Raji (cell line): ENCODE data around the gene PRR13.

Source experiments
- POLR2A ChIP-seq: IDR thresholded peaks from 2 replicates; pipeline ENCODE4 v1.6.1; 2011; ENCODE audit warnings: low read depth, low read length, control low read depth; ENCODE audit not compliant: insufficient read depth

PRR13 gene

DNA sequence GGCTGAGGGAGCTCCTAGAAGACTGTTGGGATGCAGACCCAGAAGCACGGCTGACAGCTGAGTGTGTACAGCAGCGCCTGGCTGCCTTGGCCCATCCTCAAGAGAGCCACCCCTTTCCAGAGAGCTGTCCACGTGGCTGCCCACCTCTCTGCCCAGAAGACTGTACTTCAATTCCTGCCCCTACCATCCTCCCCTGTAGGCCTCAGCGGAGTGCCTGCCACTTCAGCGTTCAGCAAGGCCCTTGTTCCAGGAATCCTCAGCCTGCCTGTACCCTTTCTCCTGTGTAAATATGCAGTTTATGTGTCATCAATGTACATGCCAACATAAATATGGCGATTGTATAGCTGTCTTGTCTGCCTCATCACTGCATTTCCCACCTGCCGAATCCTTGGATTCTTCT, 10.3 kb upstream of the PRR13 start:
- no peak for TF ChIP-seq POLR2A

DNA sequence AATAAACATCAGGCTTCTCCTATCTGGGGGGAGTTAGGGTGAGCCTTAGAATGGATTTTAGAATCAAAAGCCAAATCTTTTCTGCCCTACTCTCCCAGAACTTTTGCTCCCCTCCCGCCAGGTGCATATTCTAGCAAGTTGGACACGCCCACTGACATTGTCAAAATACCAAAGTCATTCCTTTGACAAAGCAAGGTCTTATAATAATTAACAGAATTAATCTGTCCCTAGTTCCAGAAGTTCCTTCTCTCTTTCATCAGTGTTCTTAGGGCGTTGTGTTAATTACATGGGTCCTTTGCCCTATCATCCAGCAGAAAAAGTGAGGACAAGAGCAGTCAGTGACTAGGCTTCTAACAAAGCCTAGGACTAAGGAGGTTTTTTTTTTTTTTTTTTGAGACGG, 2.4 kb downstream of the PRR13 start:
- TF ChIP-seq POLR2A, result no peak

DNA sequence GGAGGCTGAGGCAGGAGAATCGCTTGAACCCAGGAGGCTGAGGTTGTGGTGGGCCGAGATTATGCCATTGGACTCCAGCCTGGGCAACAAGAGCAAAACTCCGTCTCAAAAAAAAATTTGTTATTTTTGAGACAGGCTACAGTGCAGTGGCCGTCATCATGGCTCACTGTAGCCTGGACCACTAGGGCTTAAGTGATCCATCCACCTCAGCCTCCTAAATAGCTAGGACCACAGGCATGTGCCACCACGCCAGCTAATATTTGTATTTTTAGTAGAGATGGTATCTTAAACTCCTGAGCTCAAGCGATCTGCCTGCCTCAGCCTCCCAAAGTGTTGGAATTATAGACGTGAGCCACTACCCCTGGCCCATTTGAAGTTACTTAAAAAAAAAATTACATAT, 9.4 kb downstream of the PRR13 start:
- no peak for TF ChIP-seq POLR2A

DNA sequence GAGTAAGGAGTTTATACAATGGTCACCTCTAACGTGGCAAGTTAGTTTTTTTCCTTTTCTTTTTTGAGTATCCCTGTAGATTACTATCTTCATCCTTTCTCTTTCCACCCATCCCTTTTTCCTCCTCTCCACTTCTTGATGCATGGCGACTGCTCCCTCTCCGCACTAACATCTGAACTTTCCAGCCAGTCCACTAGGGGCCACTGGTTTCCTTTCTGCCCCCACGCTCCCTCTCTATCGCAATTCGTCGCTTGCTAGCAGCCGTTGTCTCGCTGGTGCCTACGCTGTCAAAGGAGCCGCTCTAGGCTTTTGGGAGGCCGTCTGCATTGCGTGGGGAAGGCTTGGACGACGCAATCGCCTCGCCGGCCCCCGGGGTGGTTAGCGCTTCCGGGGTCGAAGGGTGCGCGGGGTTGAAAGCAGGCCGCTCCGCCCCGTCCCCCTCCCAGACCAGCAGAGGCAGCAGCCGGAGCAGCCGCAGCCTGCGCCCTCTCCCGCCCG, 10.2 kb downstream of the PRR13 start, which contains the start of gene PCBP2:
TSS of gene PCBP2 (plus strand) at position 442 of the 498 bp plus-strand sequence. CDS start 2,699 bp downstream, outside the sequence.
- peak; percentile 76 for TF ChIP-seq POLR2A

DNA sequence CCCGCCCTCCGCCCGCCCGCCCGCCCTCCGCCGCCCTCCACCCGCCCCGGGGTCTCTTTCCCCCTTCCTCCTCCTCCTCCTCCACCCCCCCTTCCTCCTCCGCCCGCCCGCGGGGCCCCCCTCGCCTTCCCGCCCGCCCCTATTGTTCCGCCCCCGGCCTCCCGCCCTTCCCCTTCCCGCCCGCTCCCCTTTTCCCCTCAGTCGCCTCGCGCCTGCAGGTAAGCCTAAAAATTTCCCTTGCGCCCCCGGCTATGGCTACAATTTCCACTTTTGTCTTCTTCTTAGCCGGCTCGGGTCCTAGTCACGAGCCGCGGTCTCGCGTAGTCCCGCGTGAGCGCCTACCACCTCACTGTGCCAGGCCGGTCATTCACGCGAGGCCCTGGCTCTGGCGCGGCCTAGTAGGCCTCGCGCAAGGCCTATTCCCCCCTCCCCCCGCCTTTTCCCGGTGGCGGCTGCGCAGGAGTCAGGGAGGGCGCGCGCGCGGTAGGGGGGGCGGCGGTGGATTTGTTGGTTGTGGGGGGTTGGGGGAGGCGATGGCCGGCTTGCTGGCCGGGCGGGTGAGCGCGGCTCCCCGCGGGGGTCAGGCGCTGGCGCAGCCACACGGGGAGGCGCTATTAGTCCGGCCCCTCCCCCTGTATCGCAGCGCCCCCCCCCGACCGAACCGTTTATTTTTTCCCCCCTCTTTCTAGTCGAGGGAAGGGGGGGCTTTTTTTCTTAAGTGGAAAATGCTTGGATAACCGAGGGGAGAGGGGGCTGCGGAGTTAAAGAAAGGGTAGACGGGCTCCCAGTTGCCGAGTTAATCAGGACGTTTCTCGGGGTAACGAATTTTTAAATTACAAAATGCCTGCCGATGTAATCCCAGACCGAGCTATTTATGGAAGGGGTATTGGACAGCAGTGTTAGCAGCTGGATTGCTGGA, 10.9 kb downstream of the PRR13 start:
- TF ChIP-seq POLR2A, result no peak; the same call in 1 of the 2 replicates

DNA sequence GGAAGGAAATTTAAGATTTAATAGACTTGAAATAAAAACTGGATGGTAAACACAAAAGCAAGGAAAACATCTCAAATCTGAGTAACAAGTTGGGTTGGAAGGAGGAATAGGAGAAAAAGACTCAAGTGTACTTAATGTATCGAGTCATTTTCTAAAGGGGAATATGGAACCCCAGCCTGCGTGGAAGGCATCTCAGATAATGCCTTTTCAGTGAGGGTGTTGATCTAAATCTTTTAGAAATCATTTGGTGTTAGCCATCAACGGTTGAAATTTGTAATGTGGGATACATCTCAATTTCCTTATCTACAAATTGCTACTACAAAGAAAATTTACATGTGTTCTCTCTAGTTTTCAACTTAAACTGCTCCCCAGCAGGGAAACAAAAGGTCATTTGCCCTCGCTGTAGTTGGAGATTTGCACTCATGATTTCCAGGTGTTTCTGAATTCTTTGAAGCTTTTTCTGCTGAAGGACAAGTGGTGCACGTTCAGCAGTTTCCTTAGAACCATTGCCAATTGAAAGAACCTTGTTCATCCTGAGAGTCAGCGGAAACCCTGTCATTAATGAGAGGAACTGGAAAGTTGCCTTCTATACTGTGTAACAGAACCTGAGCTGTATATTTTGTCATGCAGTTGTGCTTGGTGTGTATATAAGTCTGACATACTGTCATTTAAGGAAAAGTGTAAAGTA, 12.6 kb downstream of the PRR13 start:
- TF ChIP-seq POLR2A, result no peak

DNA sequence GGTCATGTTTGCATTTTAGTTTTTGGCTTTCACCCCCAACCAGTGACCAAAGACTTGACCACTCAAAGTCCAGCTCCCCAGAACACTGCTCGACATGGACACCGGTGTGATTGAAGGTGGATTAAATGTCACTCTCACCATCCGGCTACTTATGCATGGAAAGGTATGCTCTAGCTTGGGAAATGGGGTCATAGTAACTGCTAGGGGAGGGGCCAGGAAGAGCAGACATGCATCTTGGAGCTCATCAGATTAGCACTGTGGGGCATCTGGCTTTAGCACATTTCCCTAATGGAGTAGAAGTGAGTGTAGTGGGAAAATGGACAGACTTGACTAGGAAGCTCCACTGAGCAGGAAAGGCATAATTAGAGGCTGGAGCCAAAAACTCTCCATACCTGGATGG, 13.2 kb downstream of the PRR13 start:
- no peak for TF ChIP-seq POLR2A

DNA sequence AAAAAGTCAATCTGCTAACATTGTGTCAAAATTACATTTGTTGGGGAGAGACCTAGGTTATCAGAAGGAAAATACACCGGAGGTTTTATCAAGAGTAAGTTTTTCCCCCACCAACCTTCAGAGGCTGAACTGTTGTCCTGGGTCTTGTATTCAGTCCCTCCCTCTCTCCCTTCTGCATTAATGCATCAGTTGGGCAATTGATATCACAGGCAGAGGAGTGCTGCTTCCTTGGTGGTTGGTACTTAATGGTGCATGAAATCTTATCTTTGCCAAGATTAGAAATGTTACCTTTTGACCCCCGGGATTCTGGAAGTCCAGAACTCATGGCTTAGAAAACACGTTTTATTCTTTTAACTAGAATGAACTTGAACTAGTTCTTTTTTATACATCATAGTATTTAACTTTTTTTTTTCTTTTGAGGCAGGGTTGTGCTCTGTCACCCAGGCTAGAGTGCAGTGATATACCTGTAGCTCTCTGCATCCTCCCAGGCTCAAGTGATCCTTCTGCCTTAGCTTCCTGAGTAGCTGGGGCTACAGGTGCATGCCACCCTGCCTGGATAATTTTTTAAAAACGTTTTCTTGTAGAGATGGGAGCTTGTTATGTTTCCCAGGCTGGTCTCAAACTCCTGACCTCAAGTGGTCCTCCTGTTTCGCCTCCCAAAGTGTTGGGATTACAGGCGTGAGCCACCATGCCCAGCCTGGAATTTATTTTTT, 15.3 kb downstream of the PRR13 start:
- TF ChIP-seq POLR2A, result no peak

DNA sequence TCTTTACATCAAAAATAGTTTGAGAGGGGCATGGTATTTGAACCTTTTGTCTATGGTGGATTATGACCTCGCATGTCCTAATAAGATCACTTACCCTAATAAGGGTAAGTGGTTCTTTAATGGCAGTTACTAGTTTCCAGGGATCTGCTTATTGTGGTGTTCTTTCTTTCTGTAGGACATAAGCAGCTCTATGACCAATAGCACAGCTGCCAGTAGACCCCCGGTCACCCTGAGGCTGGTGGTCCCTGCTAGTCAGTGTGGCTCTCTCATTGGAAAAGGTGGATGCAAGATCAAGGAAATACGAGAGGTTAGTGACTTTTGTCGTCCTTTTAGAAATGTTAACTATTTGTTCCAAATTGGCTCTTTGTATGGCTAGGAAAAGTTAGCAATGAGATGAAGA, 17.6 kb downstream of the PRR13 start:
- no peak for TF ChIP-seq POLR2A

DNA sequence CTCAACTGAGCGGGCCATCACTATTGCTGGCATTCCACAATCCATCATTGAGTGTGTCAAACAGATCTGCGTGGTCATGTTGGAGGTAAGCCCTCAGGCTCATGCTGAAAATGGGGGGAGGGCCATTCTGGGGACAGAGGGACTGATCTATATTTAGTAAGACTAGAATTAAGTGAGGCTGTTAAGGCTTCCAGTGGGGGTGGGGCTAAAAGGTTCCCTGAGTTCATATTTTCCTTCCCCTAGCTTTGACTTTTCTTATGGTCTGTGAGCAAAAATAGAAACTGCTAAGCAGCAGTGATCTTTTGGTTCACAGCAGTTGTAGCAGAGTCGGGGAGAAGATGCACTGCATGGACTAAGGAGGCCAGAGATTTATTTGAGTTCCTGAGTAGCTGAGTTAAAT, 19.5 kb downstream of the PRR13 start:
- no peak for TF ChIP-seq POLR2A

DNA sequence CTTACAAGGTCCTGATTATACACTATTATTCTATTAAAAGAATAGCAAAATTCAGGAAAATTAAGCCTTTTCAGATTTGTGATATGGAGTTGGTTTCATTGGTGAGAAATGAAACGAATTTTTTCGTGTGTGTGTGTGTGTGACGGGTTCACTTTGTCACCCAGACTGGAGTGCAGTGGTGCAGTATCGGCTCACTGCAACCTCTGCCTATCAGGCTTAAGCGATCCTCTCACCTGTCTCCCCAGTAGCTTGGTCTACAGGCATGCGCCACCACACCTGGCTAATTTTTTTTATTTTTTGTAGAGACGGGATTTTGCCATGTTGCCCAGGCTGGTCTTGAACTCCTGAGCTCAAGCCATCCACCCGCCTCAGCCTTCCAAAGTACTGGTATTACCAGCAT, 20.1 kb downstream of the PRR13 start:
- TF ChIP-seq POLR2A, result no peak

DNA sequence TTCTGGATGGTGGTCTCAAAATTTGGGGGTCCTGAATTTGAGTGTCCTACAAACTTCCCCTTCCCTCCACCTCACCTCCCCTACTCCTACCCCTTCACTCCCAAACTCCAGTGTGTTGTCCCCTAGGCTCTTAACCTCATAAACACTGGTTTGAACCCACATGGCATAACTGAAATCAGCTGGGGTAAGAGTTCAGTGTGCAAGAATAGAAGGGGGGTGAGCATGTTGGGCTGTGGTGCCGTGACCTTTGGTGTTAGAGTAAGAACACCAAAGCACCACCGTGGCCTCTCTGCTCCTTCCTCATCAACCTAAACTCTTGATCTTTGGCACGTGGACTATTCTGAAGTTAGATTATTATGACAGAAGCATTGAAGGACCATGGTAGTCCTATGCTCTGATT, 21.4 kb downstream of the PRR13 start:
- TF ChIP-seq POLR2A, result no peak

DNA sequence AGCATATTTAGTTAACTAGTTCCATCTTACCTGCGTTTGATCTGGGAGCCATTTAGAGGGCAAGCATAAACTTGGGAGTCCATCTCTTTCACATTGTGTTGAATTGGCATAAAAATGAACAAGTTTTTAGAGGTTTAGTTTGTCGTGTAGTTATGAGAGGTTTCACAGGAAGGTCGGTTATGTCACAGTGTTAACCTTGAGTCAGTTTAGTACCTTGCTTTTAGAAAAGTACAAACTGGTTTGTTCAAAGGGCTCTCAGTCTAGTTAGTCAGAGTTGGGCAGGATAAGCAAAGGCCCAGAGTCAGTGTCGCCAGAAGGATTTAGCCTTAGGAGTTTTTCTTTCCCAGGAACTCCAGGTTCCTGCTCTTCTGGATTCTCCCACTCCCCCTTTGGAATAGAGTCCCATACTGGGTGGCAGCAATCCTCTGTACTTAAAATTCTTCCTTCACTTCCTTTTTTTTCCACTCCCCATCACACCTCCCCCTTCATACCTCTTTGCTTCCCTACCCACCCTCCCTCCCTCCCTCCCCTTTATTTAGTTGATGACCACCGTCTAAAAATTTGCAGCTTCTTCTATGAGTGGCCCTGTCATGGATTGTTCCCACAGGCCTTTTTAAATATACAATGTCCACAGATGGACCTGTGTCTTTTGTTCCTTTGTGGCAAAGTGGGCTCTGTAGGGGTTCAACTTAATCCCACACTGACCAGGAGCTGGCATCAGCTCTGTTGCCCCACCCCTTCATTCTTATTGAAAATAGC, 22.4 kb downstream of the PRR13 start:
- TF ChIP-seq POLR2A, result no peak

DNA sequence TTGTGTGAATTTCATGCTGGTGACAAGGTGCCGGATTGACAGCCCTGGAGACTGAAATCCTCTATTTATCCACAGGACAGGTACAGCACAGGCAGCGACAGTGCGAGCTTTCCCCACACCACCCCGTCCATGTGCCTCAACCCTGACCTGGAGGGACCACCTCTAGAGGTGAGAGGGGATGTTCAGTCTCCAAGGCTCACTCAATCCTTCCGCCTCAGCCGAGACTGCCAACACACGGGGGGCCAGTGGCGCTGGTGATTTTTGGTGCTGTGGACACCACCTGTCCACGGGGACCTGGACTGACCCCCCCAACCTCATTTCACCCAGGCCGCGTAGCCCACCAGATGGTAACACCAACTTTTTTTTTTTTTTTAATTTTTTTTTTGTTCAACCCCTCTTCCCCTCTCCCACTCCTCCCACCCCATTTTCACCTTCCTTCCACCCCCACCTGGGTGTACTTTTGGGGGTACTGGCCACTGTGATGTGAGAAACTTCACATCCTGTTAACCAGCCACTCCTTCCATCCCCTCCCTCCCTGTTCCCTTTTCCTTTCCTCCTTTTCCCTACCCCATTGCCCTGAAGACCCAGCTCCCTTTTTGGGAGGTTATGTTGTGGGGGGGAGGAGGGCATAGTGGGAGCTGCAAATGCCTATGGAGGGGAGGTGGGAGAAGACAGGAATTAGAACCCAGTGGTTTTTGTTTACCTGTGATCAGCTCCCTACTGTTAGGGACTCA, 23.3 kb downstream of the PRR13 start:
- no peak for TF ChIP-seq POLR2A
